ENCODE measurements around the gene YRDC.
A peak's percentile ranks its signal among the peaks of the same experiment; 100 is the strongest.
"Not testable (repeated sequence)": the region's sequence is repeated elsewhere in the genome, so short reads cannot be mapped to it uniquely, and the experiment has no call there.

Gene YRDC

GRCh38 chr1:37778654-37779053, 29.4 kb downstream of the YRDC start:
- TF ChIP-seq CTCF (IDR thresholded peaks at IDR 0.05; ENCODE audit: low read depth, low read length) (no peak), MYC (IDR thresholded peaks at IDR 0.05; ENCODE audit: low read depth, low read length) (no peak), POLR2A (IDR thresholded peaks at IDR 0.05; ENCODE audit: extremely low read depth, insufficient read length) (no peak), MAX (IDR thresholded peaks at IDR 0.05; ENCODE audit: low read depth, low read length) (no peak)
- no peak for DNase-seq (ENCODE audit: low read depth)
- H3K4me3 ChIP-seq (ENCODE audit: low read depth, low read length), result no peak overlapping the region

- DNase-seq (ENCODE audit: low read depth), result no peak
- no peak overlapping the region for H3K4me3 ChIP-seq (ENCODE audit: low read depth, low read length)
- TF ChIP-seq POLR2A (IDR thresholded peaks at IDR 0.05; ENCODE audit: extremely low read depth, insufficient read length) (no peak), MYC (IDR thresholded peaks at IDR 0.05; ENCODE audit: low read depth, low read length) (no peak), MAX (IDR thresholded peaks at IDR 0.05; ENCODE audit: low read depth, low read length) (no peak), CTCF (IDR thresholded peaks at IDR 0.05; ENCODE audit: low read depth, low read length) (no peak)
Measured at GRCh38 chr1:37776946-37777516, 31.0 kb downstream of the YRDC start.

GRCh38 chr1:37771440-37771839, 36.6 kb downstream of the YRDC start:
- not testable (repeated sequence) for H3K4me3 ChIP-seq (ENCODE audit: low read depth, low read length); DNase-seq (ENCODE audit: low read depth)

- no peak for TF ChIP-seq MAX (IDR thresholded peaks at IDR 0.05; ENCODE audit: low read depth, low read length)
- no peak for TF ChIP-seq POLR2A (IDR thresholded peaks at IDR 0.05; ENCODE audit: extremely low read depth, insufficient read length)
- no peak for TF ChIP-seq MYC (IDR thresholded peaks at IDR 0.05; ENCODE audit: low read depth, low read length)
- TF ChIP-seq CTCF (IDR thresholded peaks at IDR 0.05; ENCODE audit: low read depth, low read length), result no peak
- H3K4me3 ChIP-seq (ENCODE audit: low read depth, low read length), result no peak overlapping the region
- no peak for DNase-seq (ENCODE audit: low read depth)
Measured at GRCh38 chr1:37767488-37767887, 40.5 kb downstream of the YRDC start.

- peak; percentile 38 for TF ChIP-seq CTCF (IDR thresholded peaks at IDR 0.05; ENCODE audit: low read depth, low read length)
- no peak for TF ChIP-seq POLR2A (IDR thresholded peaks at IDR 0.05; ENCODE audit: extremely low read depth, insufficient read length)
- DNase-seq (ENCODE audit: low read depth), result peak; percentile 61
- no peak overlapping the region for H3K4me3 ChIP-seq (ENCODE audit: low read depth, low read length)
Measured at GRCh38 chr1:37765916-37766664, 41.9 kb downstream of the YRDC start.

- DNase-seq (ENCODE audit: low read depth), result no peak
- H3K4me3 ChIP-seq (ENCODE audit: low read depth, low read length), result no peak within 1 kb of the TSS
- TF ChIP-seq MYC (IDR thresholded peaks at IDR 0.05; ENCODE audit: low read depth, low read length) (no peak), CTCF (IDR thresholded peaks at IDR 0.05; ENCODE audit: low read depth, low read length) (no peak), POLR2A (IDR thresholded peaks at IDR 0.05; ENCODE audit: extremely low read depth, insufficient read length) (no peak), MAX (IDR thresholded peaks at IDR 0.05; ENCODE audit: low read depth, low read length) (no peak)
Measured at GRCh38 chr1:37764888-37765441, 43.0 kb downstream of the YRDC start, which contains the start of gene EPHA10. TSS of gene EPHA10 (minus strand) at chr1:37765120. CDS start at chr1:37765066, 54 bp downstream.
